HuH-7.5 (cell line): ENCODE results near the gene DCK.
"Not testable (repeated sequence)": the region's sequence is repeated elsewhere in the genome, so short reads cannot be mapped to it uniquely, and the experiment has no call there.

Experiments used
- DNase-seq: peaks from one replicate; pipeline ENCODE4 v3.0.0; 2011; ENCODE audit warnings: low spot score

The DCK gene

GRCh38 chr4:70993181-70994068, at the start of gene DCK:
TSS of gene DCK (plus strand) at chr4:70993649. CDS start at chr4:70993836, 187 bp downstream.
- peak; percentile 64 for DNase-seq

- DNase-seq = no peak
Observed at GRCh38 chr4:70945046-70945445, 48.4 kb upstream of the DCK start.

- DNase-seq = no peak
Observed at GRCh38 chr4:70945452-70946055, 47.9 kb upstream of the DCK start.

- no peak for DNase-seq
Observed at GRCh38 chr4:70946939-70947338, 46.5 kb upstream of the DCK start.

GRCh38 chr4:70948665-70949260, 44.7 kb upstream of the DCK start:
- no peak for DNase-seq

- no peak for DNase-seq
Observed at GRCh38 chr4:70954032-70954431, 39.4 kb upstream of the DCK start.

GRCh38 chr4:70956549-70957210, 36.8 kb upstream of the DCK start:
- DNase-seq = no peak

GRCh38 chr4:70958681-70959080, 34.8 kb upstream of the DCK start:
- DNase-seq = no peak

- DNase-seq = no peak
Observed at GRCh38 chr4:70969076-70969475, 24.4 kb upstream of the DCK start.

- no peak for DNase-seq
Observed at GRCh38 chr4:70976252-70976651, 17.2 kb upstream of the DCK start.

- DNase-seq = no peak
Observed at GRCh38 chr4:70979445-70980008, 13.9 kb upstream of the DCK start.

- DNase-seq = no peak
Observed at GRCh38 chr4:70980196-70980595, 13.3 kb upstream of the DCK start.

- no peak for DNase-seq
Observed at GRCh38 chr4:70984106-70984505, 9.3 kb upstream of the DCK start.

- DNase-seq = no peak
Observed at GRCh38 chr4:70984589-70984988, 8.9 kb upstream of the DCK start.

GRCh38 chr4:70991596-70991995, 1.9 kb upstream of the DCK start:
- no peak for DNase-seq

GRCh38 chr4:70992391-70992881, 1.0 kb upstream of the DCK start:
- DNase-seq = no peak

GRCh38 chr4:70994069-70994366, 569 bp downstream of the DCK start:
- DNase-seq = peak; percentile 12

- no peak for DNase-seq
Observed at GRCh38 chr4:70994387-70995099, 1.1 kb downstream of the DCK start.

GRCh38 chr4:70996018-70996360, 2.5 kb downstream of the DCK start:
- DNase-seq = no peak

GRCh38 chr4:70997036-70997435, 3.6 kb downstream of the DCK start:
- DNase-seq = no peak

- DNase-seq = no peak
Observed at GRCh38 chr4:70997546-70997945, 4.1 kb downstream of the DCK start.

- DNase-seq = not testable (repeated sequence)
Observed at GRCh38 chr4:70999639-71000038, 6.2 kb downstream of the DCK start.
